ENCODE results near the gene CCDC81.

CCDC81 gene

GRCh38 chr11:86442827-86443226, 68.1 kb downstream of the CCDC81 start:
- no peak for DNase-seq

- DNase-seq, result no peak
These were observed 68.7 kb downstream of the CCDC81 start for GRCh38 chr11:86443415-86443814.

- DNase-seq, result no peak
These were observed 70.3 kb downstream of the CCDC81 start for GRCh38 chr11:86444981-86445380.

- DNase-seq, result no peak
These were observed 71.7 kb downstream of the CCDC81 start for GRCh38 chr11:86446163-86446923.

- no peak for DNase-seq
These were observed 72.2 kb downstream of the CCDC81 start for GRCh38 chr11:86446924-86447285.

GRCh38 chr11:86447763-86448480, 73.2 kb downstream of the CCDC81 start:
- DNase-seq, result no peak

- no peak for DNase-seq
These were observed 75.4 kb downstream of the CCDC81 start for GRCh38 chr11:86449993-86450629.

GRCh38 chr11:86453290-86454030, 78.8 kb downstream of the CCDC81 start:
- no peak for DNase-seq

- DNase-seq, result peak; percentile 71
These were observed 81.6 kb downstream of the CCDC81 start for GRCh38 chr11:86456075-86456939.

GRCh38 chr11:86458294-86459001, 83.8 kb downstream of the CCDC81 start:
- DNase-seq, result no peak

- no peak for DNase-seq
These were observed 84.3 kb downstream of the CCDC81 start for GRCh38 chr11:86459002-86459385.

GRCh38 chr11:86459682-86460460, 85.2 kb downstream of the CCDC81 start:
- DNase-seq, result no peak

- no peak for DNase-seq
These were observed 86.0 kb downstream of the CCDC81 start for GRCh38 chr11:86460461-86461385.

- DNase-seq, result no peak
These were observed 87.2 kb downstream of the CCDC81 start for GRCh38 chr11:86461892-86462291.

- DNase-seq, result no peak
These were observed 88.4 kb downstream of the CCDC81 start for GRCh38 chr11:86463120-86463519.

GRCh38 chr11:86463955-86464354, 89.3 kb downstream of the CCDC81 start:
- DNase-seq, result no peak

GRCh38 chr11:86464509-86465221, 90.0 kb downstream of the CCDC81 start:
- DNase-seq, result no peak

- DNase-seq, result no peak
These were observed 93.5 kb downstream of the CCDC81 start for GRCh38 chr11:86468169-86468568.

Measured in CD4-positive, alpha-beta T cell treated with Interleukin-4 for 4 hours (primary cell).